HCT116 (cell line): Measurements from ENCODE around the gene MAL. TPM values are rescaled to one million over a fixed set of nuclear protein-coding genes. Genes with fewer than 3 reads are reported as not detected.

Source experiments
- ATAC-seq: fragments of 200-7000 bp; cut with Tn5 transposase; 2 replicates; pipeline ENCODE4 v1.9.1; 2020; ENCODE audit warnings: mild to moderate bottlenecking, moderate library complexity
- BruUV-seq: library from RNA; stranded (reverse); fragments of 400-500 nt; replicated peaks from 2 replicates; lab custom pipeline; 2021; lab: Mats Ljungman, UMichigan
- CTCF ChIA-PET: fragments of 300-600 bp; sonication (Branson Sonifier 250); formaldehyde crosslinking; loops from one replicate; lab custom pipeline; 2021; ENCODE audit warnings: antibody characterized with exemption; lab: Charles Lee
- POLR2A ChIA-PET: fragments of 300-600, 350-600 bp; sonication (Branson Sonifier 250); formaldehyde crosslinking; loops from one replicate; lab custom pipeline; 2021; ENCODE audit warnings: antibody characterized with exemption; lab: Charles Lee
- RAD21 ChIA-PET, 2 experiments: fragments of 300-600 bp; sonication (Branson Sonifier 250); formaldehyde crosslinking; loops; one replicate each; lab custom pipeline; 2023; ENCODE audit warnings: low total read pairs in 2 of 2; ENCODE audit not compliant: uncharacterized antibody in 2 of 2, unreplicated experiment in 2 of 2, low non-redundant PET in 1 of 2; lab: Charles Lee
- DNase-seq: peaks from one replicate; pipeline ENCODE4 v3.0.0-alpha.2; 2010; ENCODE audit warnings: low read depth, low spot score
- H2AFZ ChIP-seq: fragments of 200-600 bp; shearing (Covaris generic), sonication (generic); 2 replicates; pipeline ENCODE4 v1.6.1; 2017; ENCODE audit warnings: low read depth, mixed run types, mixed read lengths, antibody characterized with exemption, low read length; ENCODE audit not compliant: poor library complexity, severe bottlenecking
- H3K27ac ChIP-seq: 2 replicates; pipeline ENCODE4 v1.5.1; 2012; ENCODE audit warnings: low read depth, low read length
- H3K27me3 ChIP-seq: fragments of 200-600 bp; sonication (generic); 2 replicates; pipeline ENCODE4 v1.6.1; 2016; ENCODE audit warnings: mixed run types, low read length, mixed read lengths; ENCODE audit not compliant: insufficient read depth
- H3K36me3 ChIP-seq, 2 experiments: fragments of 200-500 bp in 1 of 2; fragments of 200-600 bp in 1 of 2; sonication (Bioruptor generic) in 1 of 2; sonication (generic) in 1 of 2; 2 replicates each; pipeline versions ENCODE4 v1.5.1 to v1.6.1; 2014 to 2016; ENCODE audit warnings: low read length in 2 of 2, inconsistent platforms in 1 of 2, mixed read lengths in 1 of 2, mixed run types in 1 of 2; ENCODE audit not compliant: insufficient read depth in 2 of 2, control insufficient read depth in 1 of 2
- H3K4me1 ChIP-seq, 2 experiments: fragments of 200-600 bp in 1 of 2; sonication (generic) in 1 of 2; 2 replicates each; pipeline versions ENCODE4 v1.5.1 to v1.6.1; 2012 to 2017; ENCODE audit warnings: low read length in 2 of 2, inconsistent platforms in 1 of 2, mild to moderate bottlenecking in 1 of 2, mixed read lengths in 1 of 2, mixed run types in 1 of 2, moderate library complexity in 1 of 2; ENCODE audit not compliant: insufficient read depth in 2 of 2, control insufficient read depth in 1 of 2
- H3K4me2 ChIP-seq: fragments of 200-600 bp; sonication (generic); 2 replicates; pipeline ENCODE4 v1.6.1; 2017; ENCODE audit warnings: mixed run types, low read length, mixed read lengths
- H3K4me3 ChIP-seq, 2 experiments: fragments of 200-600 bp in 1 of 2; sonication (generic) in 1 of 2; replicated peaks in 1 of 2; 2 replicates each; pipeline ENCODE4 v1.5.1; 2011 to 2016; ENCODE audit warnings: low read length in 2 of 2, control low read depth in 1 of 2, low read depth in 1 of 2, mild to moderate bottlenecking in 1 of 2, mixed read lengths in 1 of 2, mixed run types in 1 of 2
- H3K79me2 ChIP-seq: fragments of 200-600 bp; sonication (generic); 2 replicates; pipeline ENCODE4 v1.6.1; 2017; ENCODE audit warnings: mild to moderate bottlenecking, mixed run types, low read length, moderate library complexity, mixed read lengths; ENCODE audit not compliant: insufficient read depth
- H3K9ac ChIP-seq: fragments of 200-600 bp; sonication (generic); 2 replicates; pipeline ENCODE4 v1.6.1; 2016; ENCODE audit warnings: low read length, mixed read lengths
- H3K9me2 ChIP-seq: fragments of 200-600 bp; sonication (generic), shearing (Covaris generic); 2 replicates; pipeline ENCODE4 v1.6.1; 2017; ENCODE audit warnings: mixed run types, mild to moderate bottlenecking, moderate library complexity; ENCODE audit not compliant: insufficient read depth
- H3K9me3 ChIP-seq, 2 experiments: fragments of 200-500 bp in 1 of 2; fragments of 200-600 bp in 1 of 2; sonication (Bioruptor generic) in 1 of 2; sonication (generic) in 1 of 2; 2 replicates each; pipeline ENCODE4 v1.6.1; 2014 to 2017; ENCODE audit warnings: low read length in 2 of 2, mixed read lengths in 2 of 2, inconsistent platforms in 1 of 2, low read depth in 1 of 2, mild to moderate bottlenecking in 1 of 2, mixed run types in 1 of 2, moderate library complexity in 1 of 2; ENCODE audit not compliant: control insufficient read depth in 1 of 2, insufficient read depth in 1 of 2
- H4K20me1 ChIP-seq: fragments of 200-600 bp; sonication (generic), shearing (Covaris generic); 2 replicates; pipeline ENCODE4 v1.6.1; 2017; ENCODE audit warnings: mixed run types, mild to moderate bottlenecking, moderate library complexity; ENCODE audit not compliant: insufficient read depth
- ATF3 ChIP-seq: IDR thresholded peaks from 2 replicates; pipeline ENCODE4 v1.6.1; 2012
- CBX3 ChIP-seq: IDR thresholded peaks from 2 replicates; pipeline ENCODE4 v1.6.1; 2012; ENCODE audit warnings: low read depth
- CEBPB ChIP-seq: IDR thresholded peaks from 2 replicates; pipeline ENCODE4 v1.6.1; 2012; ENCODE audit warnings: low read depth
- CTCF ChIP-seq, 3 experiments: fragments of 200-600 bp in 1 of 3; sonication (generic) in 1 of 3; IDR thresholded peaks in 2 of 3; conservative IDR thresholded peaks in 1 of 3; 2 replicates each; pipeline ENCODE4 v1.5.1; 2012 to 2017; ENCODE audit warnings: low read depth in 2 of 3, low read length in 2 of 3, antibody characterized with exemption in 1 of 3, borderline replicate concordance in 1 of 3, control low read depth in 1 of 3, mild to moderate bottlenecking in 1 of 3, mixed read lengths in 1 of 3, mixed run types in 1 of 3, moderate library complexity in 1 of 3; ENCODE audit not compliant: insufficient read depth in 1 of 3
- EGR1 ChIP-seq: IDR thresholded peaks from 2 replicates; pipeline ENCODE4 v1.6.1; 2012; ENCODE audit warnings: low read depth
- ELF1 ChIP-seq: IDR thresholded peaks from 2 replicates; pipeline ENCODE4 v1.6.1; 2012; ENCODE audit warnings: low read depth, borderline replicate concordance
- EZH2 ChIP-seq: fragments of 200-600 bp; sonication (generic); IDR thresholded peaks from 2 replicates; pipeline ENCODE4 v1.6.1; 2017; ENCODE audit warnings: antibody characterized with exemption, mixed run types
- EZH2phosphoT487 ChIP-seq: fragments of 200-600 bp; IDR thresholded peaks from 2 replicates; pipeline ENCODE4 v1.6.1; 2018; ENCODE audit warnings: antibody characterized with exemption, borderline replicate concordance
- JUND ChIP-seq: IDR thresholded peaks from 2 replicates; pipeline ENCODE4 v1.6.1; 2012
- POLR2AphosphoS5 ChIP-seq: IDR thresholded peaks from 2 replicates; pipeline ENCODE4 v1.6.1; 2011; ENCODE audit warnings: mild to moderate bottlenecking, low read depth, low read length, moderate library complexity
- RAD21 ChIP-seq: IDR thresholded peaks from 2 replicates; pipeline ENCODE4 v1.6.1; 2012; ENCODE audit warnings: low read depth, mild to moderate bottlenecking
- REST ChIP-seq: IDR thresholded peaks from 2 replicates; pipeline ENCODE4 v1.6.1; 2012; ENCODE audit warnings: low read depth
- SIN3A ChIP-seq: IDR thresholded peaks from 2 replicates; pipeline ENCODE4 v1.6.1; 2012; ENCODE audit warnings: low read depth
- SP1 ChIP-seq: IDR thresholded peaks from 2 replicates; pipeline ENCODE4 v1.6.1; 2012; ENCODE audit warnings: low read depth
- SRF ChIP-seq: IDR thresholded peaks from 2 replicates; pipeline ENCODE4 v1.6.1; 2012; ENCODE audit warnings: low read depth
- TCF7L2 ChIP-seq: IDR thresholded peaks from 2 replicates; pipeline ENCODE4 v1.7.0; 2011; ENCODE audit warnings: borderline replicate concordance, inconsistent platforms; ENCODE audit not compliant: insufficient read depth, insufficient read length; ENCODE audit errors: extremely low read depth
- ZBTB33 ChIP-seq: IDR thresholded peaks from 2 replicates; pipeline ENCODE4 v1.6.1; 2011; ENCODE audit warnings: mild to moderate bottlenecking, low read length, moderate library complexity; ENCODE audit not compliant: insufficient replicate concordance; ENCODE audit errors: extremely low read depth
- ZFX ChIP-seq: fragments of 450-650 bp; IDR thresholded peaks from 2 replicates; pipeline ENCODE4 v1.6.1; 2017
- ZNF274 ChIP-seq: fragments of 200-500 bp; sonication (Bioruptor generic); IDR thresholded peaks from 2 replicates; pipeline ENCODE4 v1.6.1; 2014; ENCODE audit warnings: mild to moderate bottlenecking, low read depth, low read length, inconsistent platforms
- intact Hi-C: fragments of 100-400 bp; cut with micrococcal nuclease; formaldehyde crosslinking; loops from 2 replicates; pipeline ENCODE4 v1.10.0; 2022
- total RNA-seq: library from RNA; stranded (reverse); gene quantifications from one replicate; pipeline ENCODE4 v1.2.1, GENCODE V29; 2021; ENCODE audit not compliant: unreplicated experiment

MAL gene
- total RNA-seq, 1 experiment from 2014 or later: not detected

- RAD21 ChIA-PET: no interaction called here
- Histone ChIP-seq H3K79me2 (no peaks in the 10 kb centered on the region), H3K4me1 (peaks cover 8 to 19% of the 10 kb centered on the region in 2 experiments; a peak in 3 of 4 replicates), H3K9ac (no peak overlapping the region), H4K20me1 (no peaks in the 10 kb centered on the region), H3K27me3 (0 out of 2 replicates have a peak, but pooled peaks cover 6% of the 10 kb centered on the region), H3K4me3 (no peak overlapping the region), H3K36me3 (no peaks in the 10 kb centered on the region), H3K27ac (no peak overlapping the region), H3K9me2 (no peaks in the 10 kb centered on the region), H3K4me2 (peak overlapping the region; percentile 95), H3K9me3 (no peaks in the 10 kb centered on the region), H2AFZ (peak overlapping the region; percentile 90)
- POLR2A ChIA-PET: no interaction called here
- intact Hi-C loops: no loop called here
- no peak for ATAC-seq
- no peak for TF ChIP-seq CTCF (IDR thresholded peaks at IDR 0.05 in 2 of 3, conservative IDR thresholded peaks at IDR 0.05 in 1 of 3; ENCODE audit: borderline replicate concordance in 1 of 3, insufficient read depth in 1 of 3, low read depth in 2 of 3, low read length in 2 of 3)
- TF ChIP-seq SRF: no peak
- no peak for TF ChIP-seq REST
- no peak for TF ChIP-seq ATF3
- TF ChIP-seq EZH2phosphoT487: no peak
- no peak for TF ChIP-seq ZBTB33
- no peak for TF ChIP-seq SIN3A
- no peak for TF ChIP-seq CBX3
- TF ChIP-seq POLR2AphosphoS5: no peak
- no peak for TF ChIP-seq EGR1
- no peak for TF ChIP-seq CEBPB
- no peak for TF ChIP-seq SP1
- no peak for TF ChIP-seq TCF7L2
- TF ChIP-seq JUND: no peak
- TF ChIP-seq EZH2: no peak
- no peak for TF ChIP-seq ZFX
- TF ChIP-seq ZNF274: no peak
- no peak for TF ChIP-seq ELF1
- no peak for TF ChIP-seq RAD21
- no peak for DNase-seq
- CTCF ChIA-PET: interaction anchor here (1.4 to 2.8 kb wide), 4 partner anchors 13 to 88 kb away, joined by 3 to 19 read pairs (median 6); no protein-coding TSS in a partner anchor
- no TSS peak for BruUV-seq
Observed at GRCh38 chr2:95077530-95077825, 52.0 kb downstream of the MAL start.
